NB4 (cell line): ENCODE measurements around the gene FILIP1L.

Source experiments
- DNase-seq: peaks from one replicate; pipeline ENCODE4 v3.0.0; 2010; ENCODE audit warnings: low read depth
- H3K4me3 ChIP-seq: one replicate; pipeline ENCODE4 v1.5.1; 2011; ENCODE audit warnings: mild to moderate bottlenecking, low read depth, low read length, moderate library complexity
- MYC ChIP-seq: IDR thresholded peaks from 2 replicates; pipeline ENCODE4 v1.6.1; 2011; ENCODE audit warnings: low read depth, low read length
- POLR2A ChIP-seq: IDR thresholded peaks from 2 replicates; pipeline ENCODE4 v1.6.1; 2011; ENCODE audit warnings: mild to moderate bottlenecking; ENCODE audit not compliant: insufficient read length; ENCODE audit errors: extremely low read depth
- TF ChIP-seq, protein P1 (sequence below): IDR thresholded peaks from 2 replicates; pipeline ENCODE4 v1.6.1; 2011; ENCODE audit warnings: low read depth, low read length
- TF ChIP-seq, protein P2 (sequence below): IDR thresholded peaks from one replicate; pipeline ENCODE4 v1.5.1; 2012; ENCODE audit warnings: low read depth, low read length

FILIP1L gene

DNA sequence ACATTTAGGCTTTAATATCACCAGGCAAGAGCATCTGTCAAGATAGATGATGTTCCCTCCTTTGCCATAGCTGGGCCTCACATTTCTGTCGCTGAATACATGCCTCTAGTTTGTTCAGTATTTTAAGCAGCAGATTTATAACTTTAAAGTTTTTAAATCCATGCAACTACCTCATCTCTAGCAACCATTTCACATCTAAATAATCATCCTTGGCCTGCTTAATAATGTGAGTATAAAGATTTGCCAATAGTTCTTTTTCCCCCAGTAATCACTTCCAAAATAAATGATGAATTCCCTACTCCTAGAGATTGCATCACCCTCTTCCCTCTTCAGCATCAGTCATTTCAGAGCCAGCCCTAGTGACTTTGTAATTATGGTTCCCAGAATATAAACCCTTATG is 36.2 kb upstream of the FILIP1L start:
- TF ChIP-seq, protein P1, sequence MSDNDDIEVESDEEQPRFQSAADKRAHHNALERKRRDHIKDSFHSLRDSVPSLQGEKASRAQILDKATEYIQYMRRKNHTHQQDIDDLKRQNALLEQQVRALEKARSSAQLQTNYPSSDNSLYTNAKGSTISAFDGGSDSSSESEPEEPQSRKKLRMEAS: no peak

DNA sequence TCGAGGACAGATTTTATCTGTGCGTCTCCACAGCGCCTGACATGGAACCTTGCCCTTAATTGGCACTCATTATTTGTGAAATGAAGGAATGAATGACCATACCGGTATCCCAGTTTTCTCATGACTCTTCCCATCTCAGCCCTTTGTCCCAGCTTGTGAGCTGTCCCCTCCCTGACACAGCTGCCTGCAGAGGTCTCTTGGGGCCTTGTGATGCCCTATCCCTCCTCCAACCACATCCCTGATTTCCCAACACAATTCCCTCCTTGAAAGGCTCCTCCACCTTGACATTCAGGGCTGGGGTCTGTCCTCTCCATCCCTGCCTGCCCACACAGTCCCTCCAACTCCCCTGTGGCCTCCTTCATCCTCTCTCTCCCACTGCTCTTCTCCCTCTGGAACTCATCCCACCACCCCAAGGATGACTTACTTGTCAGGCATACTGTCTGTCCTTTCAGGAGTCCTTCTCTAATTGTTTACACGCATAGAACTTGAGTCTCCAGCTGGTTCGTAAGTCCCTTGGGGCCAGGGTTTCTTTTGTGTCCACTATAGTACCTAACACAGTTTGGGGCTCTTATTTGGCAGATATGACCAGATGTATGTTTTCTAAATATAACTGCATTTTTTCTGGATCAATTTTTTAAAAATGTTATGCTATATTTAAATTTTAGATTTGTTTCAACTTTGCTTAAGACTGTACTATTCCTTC is 35.6 kb upstream of the FILIP1L start:
- peak; percentile 21 for DNase-seq
- TF ChIP-seq, protein P1: no peak
- TF ChIP-seq MYC (no peak), POLR2A (no peak)
- TF ChIP-seq, protein P2, sequence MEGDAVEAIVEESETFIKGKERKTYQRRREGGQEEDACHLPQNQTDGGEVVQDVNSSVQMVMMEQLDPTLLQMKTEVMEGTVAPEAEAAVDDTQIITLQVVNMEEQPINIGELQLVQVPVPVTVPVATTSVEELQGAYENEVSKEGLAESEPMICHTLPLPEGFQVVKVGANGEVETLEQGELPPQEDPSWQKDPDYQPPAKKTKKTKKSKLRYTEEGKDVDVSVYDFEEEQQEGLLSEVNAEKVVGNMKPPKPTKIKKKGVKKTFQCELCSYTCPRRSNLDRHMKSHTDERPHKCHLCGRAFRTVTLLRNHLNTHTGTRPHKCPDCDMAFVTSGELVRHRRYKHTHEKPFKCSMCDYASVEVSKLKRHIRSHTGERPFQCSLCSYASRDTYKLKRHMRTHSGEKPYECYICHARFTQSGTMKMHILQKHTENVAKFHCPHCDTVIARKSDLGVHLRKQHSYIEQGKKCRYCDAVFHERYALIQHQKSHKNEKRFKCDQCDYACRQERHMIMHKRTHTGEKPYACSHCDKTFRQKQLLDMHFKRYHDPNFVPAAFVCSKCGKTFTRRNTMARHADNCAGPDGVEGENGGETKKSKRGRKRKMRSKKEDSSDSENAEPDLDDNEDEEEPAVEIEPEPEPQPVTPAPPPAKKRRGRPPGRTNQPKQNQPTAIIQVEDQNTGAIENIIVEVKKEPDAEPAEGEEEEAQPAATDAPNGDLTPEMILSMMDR: no peak
- no peak overlapping the region for H3K4me3 ChIP-seq

More for the DNA sequence above, 36.2 kb upstream of the FILIP1L start:
- no peak overlapping the region for H3K4me3 ChIP-seq
- DNase-seq: no peak

DNA sequence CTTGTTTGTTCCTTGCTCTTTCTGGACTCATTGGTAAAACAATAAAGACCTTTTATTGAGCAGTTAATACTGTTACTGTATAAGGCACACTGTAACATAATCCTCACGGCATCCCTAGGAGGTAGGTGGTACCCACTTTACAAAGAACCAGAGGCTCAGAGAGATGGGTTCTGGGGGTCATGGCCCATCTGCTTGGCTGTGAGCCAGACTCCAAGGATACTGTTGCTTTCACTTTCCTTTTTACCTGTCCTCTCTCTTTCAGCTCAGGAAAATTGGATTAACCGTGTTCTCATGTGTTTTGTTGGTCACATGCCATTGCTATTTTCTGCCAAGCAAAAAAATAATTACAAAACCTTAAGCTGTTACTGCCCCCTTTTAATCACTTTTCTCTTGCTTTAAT is 34.8 kb upstream of the FILIP1L start:
- H3K4me3 ChIP-seq: no peak overlapping the region
- no peak for DNase-seq
- TF ChIP-seq, protein P1: no peak
- no peak for TF ChIP-seq MYC
- TF ChIP-seq, protein P2: no peak
- no peak for TF ChIP-seq POLR2A

DNA sequence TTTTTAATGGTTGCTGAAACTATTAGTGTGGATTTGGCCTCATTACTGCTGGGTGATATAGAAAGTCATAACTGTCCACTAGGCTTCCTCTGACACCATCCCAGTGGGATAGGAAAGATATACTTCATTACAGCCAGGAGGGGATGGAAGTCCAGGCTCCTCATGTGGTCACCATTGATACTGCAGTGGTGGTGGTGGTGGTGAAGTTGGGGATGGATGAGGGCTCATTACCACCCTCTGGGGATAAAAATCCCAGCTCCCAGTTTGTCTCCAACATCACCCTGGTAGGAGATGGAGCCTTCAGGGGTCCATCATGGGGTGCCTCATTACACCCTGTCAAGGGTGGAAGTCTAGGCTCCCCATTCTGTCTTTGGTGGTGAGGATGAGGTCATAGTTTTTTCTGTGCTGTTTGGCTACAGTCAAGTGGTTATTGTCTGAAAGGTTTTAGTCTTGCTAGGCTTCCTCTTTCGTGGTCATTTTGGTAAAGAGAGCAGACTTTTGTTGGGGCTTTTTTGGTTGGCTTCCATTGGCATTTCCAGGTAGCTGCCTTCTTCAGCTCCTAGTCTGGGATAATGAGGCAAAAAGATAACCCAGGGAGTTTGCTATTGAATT is 30.1 kb upstream of the FILIP1L start:
- peak; percentile 43 for DNase-seq

DNA sequence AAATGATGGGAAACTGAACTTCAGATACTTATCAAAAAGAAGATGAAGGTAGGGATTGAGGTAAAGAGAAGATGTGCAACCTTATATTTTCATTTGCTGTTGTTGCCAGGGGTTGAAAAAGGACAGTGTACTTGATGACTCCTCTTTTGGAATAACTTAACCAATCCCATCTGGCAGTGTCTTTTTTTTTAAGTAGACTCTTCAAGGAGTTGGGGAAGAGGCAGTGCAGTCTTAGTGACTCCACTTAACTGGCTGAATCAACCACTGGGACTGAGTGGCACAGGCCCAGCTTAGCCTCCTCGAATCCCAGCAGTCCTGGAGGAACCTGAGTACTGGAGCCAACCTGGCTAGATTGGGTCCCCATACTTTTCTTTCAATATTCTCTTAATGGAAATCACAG is 27.3 kb upstream of the FILIP1L start:
- H3K4me3 ChIP-seq: no peak overlapping the region
- DNase-seq: no peak
- TF ChIP-seq, protein P1: no peak
- TF ChIP-seq, protein P2: no peak
- TF ChIP-seq POLR2A: no peak
- TF ChIP-seq MYC: no peak

More for the DNA sequence above, 30.1 kb upstream of the FILIP1L start:
- no peak overlapping the region for H3K4me3 ChIP-seq
- no peak for TF ChIP-seq MYC
- TF ChIP-seq, protein P2: no peak
- TF ChIP-seq POLR2A: no peak
- TF ChIP-seq, protein P1: no peak

DNA sequence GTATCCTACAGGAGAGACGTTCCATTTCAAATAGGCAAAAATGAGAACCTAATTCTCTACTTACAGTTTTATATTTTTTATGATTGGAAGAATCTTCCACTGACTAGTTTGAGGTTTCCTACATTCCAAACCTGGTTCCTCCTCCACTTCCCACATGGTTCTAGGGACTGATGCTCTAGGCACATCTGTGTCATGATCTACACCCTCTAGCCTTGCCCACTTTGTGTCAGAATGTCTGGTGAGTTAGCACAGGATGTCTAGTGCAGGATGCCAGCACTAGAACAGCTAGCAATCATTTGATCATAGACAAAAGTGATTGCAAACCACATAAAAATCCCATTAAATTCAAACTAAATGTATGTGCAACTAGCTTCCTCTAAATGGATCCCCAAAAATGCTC is 26.7 kb upstream of the FILIP1L start:
- H3K4me3 ChIP-seq: no peak overlapping the region
- DNase-seq: no peak
- no peak for TF ChIP-seq POLR2A
- no peak for TF ChIP-seq MYC
- TF ChIP-seq, protein P1: no peak
- TF ChIP-seq, protein P2: no peak
